Retina (tissue), 1 donor: ENCODE results near the gene RPS6KB1.
"Not testable (repeated sequence)": the region's sequence is repeated elsewhere in the genome, so short reads cannot be mapped to it uniquely, and the experiment has no call there.

Experiments used
- DNase-seq: peaks from one replicate; pipeline ENCODE4 v3.0.0-alpha.2; 2016

The RPS6KB1 gene

DNA sequence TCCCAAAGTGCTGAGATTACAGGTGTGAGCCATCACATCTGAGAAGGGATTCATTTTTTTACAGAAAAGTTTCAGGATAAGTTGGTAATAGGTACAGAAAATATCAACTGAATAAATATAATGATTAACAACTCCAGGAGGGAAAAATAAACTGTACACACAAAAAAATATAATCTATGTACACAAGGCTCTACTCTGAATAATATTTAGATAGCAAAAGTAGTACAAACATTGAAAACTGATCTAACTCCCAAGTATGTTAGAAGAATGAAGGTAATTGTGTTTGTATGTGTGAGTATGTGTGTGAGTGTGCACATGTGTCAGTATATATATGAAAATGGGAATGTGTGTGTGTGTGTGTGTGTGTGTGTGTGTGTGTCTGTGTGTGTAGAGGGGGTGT, 20.6 kb upstream of the RPS6KB1 start:
- no peak for DNase-seq

DNA sequence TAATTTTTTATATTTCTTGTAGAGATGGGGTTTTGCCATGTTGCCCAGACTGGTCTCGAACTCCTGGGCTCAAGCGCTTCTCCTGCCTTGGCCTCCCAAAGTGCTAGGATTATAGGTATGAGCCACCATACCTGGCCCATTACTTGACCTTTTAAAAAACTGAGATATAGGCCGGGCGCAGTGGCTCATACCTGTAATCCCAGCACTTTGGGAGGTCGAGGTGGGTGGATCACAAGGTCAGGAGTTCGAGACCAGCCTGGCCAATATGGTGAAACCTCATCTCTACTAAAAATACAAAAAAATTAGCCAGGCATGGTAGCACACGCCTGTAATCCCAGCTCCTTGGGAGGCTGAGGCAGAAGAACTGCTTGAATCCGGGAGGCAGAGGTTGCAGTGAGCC, 19.5 kb upstream of the RPS6KB1 start:
- DNase-seq, result not testable (repeated sequence)

DNA sequence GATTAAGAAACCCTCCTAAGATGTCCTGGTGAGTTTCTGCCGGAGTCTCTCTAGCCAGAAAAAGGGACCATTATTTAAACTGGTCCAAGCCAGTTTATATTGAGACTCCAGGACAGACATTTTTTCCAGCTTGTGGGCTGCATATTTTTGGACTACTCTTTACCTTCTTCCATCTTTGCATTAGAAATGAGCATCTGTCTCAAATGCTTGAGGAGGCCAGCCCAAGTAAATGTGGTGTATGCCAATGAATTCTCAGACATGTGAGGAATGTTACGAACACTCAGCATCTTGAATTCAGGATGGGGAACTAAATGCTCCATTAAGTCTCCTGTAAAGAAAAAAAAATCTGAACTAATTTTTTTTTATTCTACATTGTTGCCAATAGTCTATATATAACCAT, 18.5 kb upstream of the RPS6KB1 start:
- no peak for DNase-seq

DNA sequence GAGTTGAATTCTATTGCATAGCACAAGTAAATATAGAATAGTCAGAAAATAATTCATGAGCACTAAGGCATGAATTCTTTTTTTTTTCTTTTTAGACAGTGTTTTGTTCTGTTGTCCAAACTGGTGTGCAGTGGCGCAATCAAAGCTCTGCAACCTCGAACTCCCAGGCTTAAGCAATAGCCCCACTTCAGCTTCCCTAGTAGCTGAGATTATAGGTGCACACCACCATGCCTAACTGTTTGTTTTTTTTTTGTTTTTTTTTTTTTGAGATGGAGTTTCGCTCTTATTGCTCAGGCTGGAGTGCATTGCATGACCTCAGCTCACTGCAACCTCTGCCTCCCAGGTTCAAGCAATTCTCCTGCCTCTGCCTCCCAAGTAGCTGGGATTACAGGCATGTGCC, 16.8 kb upstream of the RPS6KB1 start:
- DNase-seq, result no peak

DNA sequence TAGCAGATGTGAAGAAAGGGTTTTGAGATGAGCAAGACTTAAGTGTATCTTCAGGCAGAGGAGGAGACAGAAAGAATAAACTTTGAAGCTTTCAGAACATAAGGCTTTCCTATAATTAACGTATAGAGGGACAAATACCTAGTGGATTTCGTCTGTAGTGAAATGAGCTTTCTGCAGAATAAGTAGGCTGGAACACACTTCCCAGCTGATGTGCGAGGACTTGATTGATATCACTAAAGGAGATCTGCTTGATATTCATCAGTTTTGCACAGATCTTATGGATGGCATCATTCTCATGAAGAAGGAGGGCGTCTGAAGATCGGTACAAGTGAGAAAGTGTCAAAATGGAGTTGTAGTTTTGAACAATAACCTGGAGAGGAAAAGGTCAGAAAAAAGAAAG, 15.0 kb upstream of the RPS6KB1 start:
- no peak for DNase-seq

GRCh38 chr17:59878624-59879023, 14.3 kb upstream of the RPS6KB1 start:
- no peak for DNase-seq

- DNase-seq, result no peak
These were observed 8.1 kb upstream of the RPS6KB1 start for GRCh38 chr17:59884861-59885260.

DNA sequence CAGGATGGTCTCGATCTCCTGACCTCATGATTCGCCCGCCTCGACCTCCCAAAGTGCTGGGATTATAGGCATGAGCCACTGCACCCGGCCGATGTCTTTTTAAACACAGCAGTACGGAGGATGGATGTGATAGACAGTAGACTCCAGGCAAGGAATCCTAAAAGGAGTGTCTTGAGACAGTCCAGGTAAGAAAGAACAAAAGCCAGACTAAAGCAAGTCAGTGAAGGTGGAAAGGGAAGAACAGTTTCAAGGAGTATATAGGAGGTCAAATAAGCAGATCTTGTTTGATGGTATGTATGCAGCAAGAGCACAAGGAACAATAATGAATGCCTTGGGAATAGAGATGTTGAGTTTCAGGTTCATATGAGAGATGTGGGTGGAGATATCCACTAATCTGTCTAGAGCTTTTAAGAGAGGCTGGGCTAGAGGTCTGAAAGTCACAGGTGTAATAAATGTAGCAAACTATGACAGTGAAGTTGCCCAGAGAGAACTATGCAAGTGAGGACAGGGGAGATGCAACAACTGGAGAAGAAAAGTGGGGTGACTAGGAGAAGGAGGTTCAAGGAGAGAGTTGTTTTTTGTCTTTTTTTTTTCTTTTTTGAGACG, 4.7 kb upstream of the RPS6KB1 start:
- no peak for DNase-seq

DNA sequence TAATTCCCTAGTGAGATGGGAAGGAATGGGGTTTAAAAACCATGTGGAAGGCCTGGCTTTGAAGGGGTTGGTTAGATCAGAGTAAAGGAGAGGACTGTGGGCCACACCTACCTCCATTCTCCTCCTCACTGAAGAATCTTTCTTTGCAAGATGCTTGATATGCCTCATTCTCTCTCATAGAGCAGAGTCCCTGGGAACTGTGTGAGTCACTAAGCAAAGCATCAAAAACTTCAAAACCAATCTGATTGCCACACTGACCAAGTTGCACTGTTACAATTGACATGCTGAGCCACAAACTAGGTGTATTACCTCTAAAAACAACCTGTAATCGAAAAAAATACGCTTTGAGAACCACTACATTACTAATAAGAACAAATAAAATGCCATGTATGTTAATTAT, 2.2 kb upstream of the RPS6KB1 start:
- DNase-seq, result no peak

DNA sequence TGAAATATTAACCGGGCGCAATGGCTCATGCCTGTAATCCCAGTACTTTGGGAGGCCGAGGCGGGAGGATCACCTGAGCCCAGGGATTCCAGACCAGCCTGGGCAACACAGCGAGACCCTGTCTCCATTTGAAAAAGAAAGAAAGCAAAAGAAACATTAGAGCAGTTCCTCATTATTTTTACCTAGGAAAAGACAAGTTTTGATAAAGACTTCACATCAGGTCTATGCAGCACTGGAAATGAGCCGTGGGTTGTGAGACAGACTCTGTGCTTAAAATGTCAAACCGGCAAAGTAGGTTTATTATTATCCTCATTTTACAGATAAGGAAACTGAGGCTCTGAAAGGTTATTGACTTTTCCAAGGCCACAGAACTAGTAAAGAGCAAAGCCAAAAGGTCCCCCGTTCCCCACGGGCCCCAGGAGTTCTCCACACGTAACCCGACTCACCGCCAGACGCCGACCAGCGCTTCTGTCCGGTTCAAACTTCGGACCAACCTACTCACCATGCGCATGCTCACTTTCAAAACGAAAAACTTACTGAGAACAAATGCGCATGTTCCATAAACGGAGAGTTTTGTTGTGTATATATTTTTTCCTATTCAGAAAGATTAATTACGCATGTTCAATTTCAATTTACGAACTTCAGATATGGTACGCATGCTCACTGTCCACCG, 534 bp upstream of the RPS6KB1 start:
- no peak for DNase-seq

DNA sequence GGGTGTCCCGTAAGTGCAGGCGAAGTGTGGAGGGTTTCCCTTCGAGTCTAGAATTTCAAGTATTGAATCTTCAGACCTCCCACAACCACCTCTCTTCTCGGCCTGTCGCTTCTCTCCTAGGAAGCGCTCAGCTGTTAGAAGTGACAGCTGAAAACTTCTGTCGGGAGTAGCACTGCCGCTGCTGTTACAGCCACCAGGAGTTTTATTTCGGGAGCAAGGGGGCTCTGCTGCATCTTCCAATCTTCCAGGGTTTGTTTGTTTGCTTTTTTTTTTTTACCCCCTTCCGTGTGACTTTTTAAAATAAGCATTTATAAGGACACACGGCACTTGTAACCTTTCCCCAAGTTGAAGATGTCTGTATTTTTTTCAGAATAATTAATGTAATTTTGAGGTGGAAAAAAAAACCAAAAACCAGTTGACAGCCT, 767 bp downstream of the RPS6KB1 start:
- DNase-seq, result no peak

GRCh38 chr17:59897090-59897489, 4.2 kb downstream of the RPS6KB1 start:
- DNase-seq, result no peak

DNA sequence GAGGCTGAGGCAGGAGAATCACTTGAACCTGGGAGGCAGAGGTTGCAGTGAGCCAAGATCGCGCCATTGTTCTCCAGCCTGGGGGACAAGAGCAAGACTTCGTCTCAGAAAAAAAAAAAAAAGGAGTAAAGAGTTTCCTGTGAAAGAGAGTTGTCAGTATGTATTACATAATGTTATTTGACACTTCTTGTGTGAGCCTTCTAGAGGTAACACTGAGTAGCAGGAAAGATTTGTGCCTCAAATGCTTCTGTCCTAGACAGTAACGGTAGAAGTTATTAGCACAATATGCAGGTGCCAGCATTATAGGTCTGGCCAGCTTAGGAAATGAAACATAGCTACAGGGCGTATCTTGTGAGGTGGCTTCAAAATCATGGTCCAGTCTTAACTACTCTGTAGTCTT, 6.2 kb downstream of the RPS6KB1 start:
- DNase-seq, result no peak

DNA sequence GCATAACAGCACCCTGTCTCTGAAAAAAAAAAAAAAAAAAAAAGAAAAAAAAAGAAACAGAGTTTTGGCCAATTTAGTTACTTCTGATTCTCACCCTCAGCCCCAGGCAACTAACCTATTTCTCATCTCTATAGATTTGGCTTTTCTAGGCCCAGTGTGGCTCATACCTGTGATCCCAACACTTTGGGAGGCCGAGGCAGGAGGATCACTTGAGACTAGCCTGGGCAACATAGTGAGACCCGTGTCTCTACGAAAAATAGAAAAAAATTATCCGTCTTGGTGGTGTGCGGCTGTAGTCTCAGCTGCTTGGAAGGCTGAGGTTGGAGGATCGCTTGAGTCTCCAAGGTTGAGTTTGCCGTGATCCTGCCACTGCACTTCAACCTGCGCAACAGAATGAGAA, 8.7 kb downstream of the RPS6KB1 start:
- DNase-seq, result no peak

GRCh38 chr17:59903455-59903854, 10.5 kb downstream of the RPS6KB1 start:
- DNase-seq, result no peak

DNA sequence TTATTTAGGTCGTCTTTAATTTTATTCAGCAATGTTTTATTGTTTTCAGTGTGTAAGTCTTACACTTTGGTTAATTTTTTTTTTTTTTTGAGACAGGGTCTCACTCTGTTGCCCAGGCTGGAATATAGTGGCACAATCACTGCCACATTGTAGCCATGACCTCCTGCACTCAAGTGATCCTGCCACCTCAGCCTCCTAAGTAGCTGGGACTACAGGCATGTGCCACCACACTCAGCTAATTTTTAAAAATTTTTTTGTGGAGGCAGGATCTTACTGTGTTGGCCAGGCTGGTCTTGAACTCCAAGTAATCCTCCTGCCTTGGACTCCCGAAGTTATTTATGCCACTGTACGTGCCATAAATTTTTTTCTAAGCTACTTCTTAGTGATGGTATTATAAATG, 14.5 kb downstream of the RPS6KB1 start:
- DNase-seq, result no peak

- DNase-seq, result peak; percentile 3
These were observed 21.4 kb downstream of the RPS6KB1 start for GRCh38 chr17:59914274-59914854.

- no peak for DNase-seq
These were observed 23.5 kb downstream of the RPS6KB1 start for GRCh38 chr17:59916446-59916845.

DNA sequence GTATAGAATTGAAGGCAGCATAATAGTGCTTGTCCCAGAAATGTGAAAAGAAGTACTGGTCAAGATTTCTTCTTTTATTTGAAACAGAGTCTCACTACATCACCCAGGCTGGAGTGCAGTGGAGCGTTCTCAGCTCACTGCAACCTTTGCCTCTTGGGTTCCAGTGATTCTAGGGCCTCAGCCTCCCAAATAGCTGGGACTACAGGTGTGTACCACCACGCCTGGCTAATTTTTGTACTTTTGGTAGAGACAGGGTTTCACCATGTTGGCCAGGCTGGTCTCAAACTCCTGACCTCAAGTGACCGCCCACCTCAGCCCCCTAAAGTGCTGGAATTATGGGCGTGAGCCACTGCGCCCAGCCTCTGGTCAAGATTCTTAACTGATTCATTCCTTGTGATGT, 27.7 kb downstream of the RPS6KB1 start:
- DNase-seq, result not testable (repeated sequence)

- not testable (repeated sequence) for DNase-seq
These were observed 37.2 kb downstream of the RPS6KB1 start for GRCh38 chr17:59930121-59930520.

GRCh38 chr17:59930768-59931167, 37.8 kb downstream of the RPS6KB1 start:
- not testable (repeated sequence) for DNase-seq

- not testable (repeated sequence) for DNase-seq
These were observed 40.4 kb downstream of the RPS6KB1 start for GRCh38 chr17:59933317-59933716.

- DNase-seq, result not testable (repeated sequence)
These were observed 47.8 kb downstream of the RPS6KB1 start for GRCh38 chr17:59940697-59941096.

- DNase-seq, result no peak
These were observed 48.2 kb downstream of the RPS6KB1 start for GRCh38 chr17:59941131-59941530.

DNA sequence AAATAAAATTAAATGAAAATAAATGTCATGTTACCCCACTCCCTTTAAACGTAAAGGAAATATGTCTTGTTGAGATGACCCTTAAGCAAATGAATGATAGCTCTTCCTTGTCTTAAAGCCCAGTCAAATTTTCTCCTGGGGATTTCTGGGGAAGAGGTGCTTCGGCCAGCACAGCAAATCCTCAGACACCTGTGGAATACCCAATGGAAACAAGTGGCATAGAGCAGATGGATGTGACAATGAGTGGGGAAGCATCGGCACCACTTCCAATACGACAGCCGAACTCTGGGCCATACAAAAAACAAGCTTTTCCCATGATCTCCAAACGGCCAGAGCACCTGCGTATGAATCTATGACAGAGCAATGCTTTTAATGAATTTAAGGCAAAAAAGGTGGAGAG, 53.5 kb downstream of the RPS6KB1 start:
- not testable (repeated sequence) for DNase-seq
